ENCODE data around the gene ADM2.

The ADM2 gene

DNA sequence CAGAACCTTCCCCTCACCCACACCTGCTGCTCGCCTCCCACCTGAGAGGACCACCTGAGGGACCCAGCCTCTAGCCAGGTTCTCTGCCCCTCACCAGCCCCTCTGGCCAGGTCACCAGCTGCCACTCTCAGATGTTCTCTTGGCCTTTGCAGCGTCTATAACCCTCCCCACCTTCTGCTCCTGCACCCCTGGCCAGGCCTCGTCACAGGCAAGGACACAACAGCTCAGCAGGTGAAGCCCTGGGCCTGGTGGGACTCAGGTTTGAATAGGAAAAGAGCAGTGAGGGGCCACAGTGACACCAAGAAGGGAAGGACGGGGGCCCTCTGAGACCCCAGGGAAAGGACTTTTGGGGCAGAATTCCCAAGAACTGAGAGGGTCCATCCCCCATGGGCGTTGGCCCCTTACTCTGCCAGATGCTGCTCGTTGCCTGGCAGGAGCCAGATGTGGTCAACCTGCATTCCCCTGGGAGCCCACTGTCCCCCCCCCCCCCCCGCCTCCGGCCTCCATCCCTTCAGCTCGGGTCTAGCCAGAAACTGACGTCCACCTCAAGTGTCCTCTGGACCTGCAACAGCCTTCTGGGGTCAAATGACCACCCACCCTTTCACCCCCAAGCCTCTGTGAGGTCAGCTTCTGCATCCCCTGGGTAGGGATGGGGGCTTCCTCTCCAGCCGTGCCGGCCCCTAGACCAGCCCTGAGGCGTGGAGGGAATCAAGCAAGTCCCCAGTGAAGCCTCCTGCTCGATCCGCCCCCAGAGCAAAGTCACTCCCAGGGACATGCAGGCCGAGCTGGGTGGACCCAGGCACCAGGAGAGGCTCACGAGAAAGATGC is 35.2 kb upstream of the ADM2 start:
- no peak for DNase-seq

DNA sequence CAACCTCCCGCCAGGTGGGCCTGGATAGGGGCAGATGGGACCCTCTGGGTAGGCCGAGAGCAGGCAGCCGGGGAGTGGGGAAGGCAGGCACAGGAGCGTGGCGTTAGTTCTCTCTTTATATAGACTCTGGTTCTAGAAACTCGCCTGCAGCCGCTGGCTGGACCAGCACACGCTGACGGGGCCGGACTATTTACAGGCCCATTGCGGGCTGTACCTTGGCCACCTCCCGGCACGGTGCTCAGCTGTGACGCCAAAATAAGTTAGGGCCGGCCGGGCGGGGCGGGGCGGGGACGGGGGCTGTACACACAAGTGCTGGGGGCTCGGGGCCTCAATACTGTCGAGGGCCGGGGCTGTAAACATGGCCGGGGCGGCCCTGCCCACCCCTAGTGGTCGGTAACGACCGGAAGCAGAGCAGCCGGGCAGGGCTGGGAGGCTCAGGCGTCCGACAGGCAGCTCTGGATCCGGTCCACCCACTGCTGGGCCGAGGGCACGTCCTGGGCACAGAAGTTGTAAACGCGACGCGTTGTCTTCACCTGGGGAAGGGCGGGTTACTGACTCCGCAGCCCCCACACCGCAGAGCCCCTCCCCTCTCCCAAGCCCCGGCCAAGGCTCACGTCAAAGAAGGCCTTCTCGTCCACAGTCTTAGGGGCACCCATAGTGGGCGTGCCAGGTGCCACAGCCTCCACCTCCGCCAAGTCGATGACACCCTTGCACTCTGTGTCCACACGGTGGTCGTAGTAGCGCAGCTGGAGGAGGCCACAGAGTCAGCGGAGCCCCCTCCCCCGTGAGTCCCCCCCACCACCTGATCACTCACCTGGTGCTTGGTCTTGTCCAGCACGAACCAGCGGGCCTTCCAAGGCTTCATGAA is 34.4 kb upstream of the ADM2 start:
- no peak for DNase-seq

DNA sequence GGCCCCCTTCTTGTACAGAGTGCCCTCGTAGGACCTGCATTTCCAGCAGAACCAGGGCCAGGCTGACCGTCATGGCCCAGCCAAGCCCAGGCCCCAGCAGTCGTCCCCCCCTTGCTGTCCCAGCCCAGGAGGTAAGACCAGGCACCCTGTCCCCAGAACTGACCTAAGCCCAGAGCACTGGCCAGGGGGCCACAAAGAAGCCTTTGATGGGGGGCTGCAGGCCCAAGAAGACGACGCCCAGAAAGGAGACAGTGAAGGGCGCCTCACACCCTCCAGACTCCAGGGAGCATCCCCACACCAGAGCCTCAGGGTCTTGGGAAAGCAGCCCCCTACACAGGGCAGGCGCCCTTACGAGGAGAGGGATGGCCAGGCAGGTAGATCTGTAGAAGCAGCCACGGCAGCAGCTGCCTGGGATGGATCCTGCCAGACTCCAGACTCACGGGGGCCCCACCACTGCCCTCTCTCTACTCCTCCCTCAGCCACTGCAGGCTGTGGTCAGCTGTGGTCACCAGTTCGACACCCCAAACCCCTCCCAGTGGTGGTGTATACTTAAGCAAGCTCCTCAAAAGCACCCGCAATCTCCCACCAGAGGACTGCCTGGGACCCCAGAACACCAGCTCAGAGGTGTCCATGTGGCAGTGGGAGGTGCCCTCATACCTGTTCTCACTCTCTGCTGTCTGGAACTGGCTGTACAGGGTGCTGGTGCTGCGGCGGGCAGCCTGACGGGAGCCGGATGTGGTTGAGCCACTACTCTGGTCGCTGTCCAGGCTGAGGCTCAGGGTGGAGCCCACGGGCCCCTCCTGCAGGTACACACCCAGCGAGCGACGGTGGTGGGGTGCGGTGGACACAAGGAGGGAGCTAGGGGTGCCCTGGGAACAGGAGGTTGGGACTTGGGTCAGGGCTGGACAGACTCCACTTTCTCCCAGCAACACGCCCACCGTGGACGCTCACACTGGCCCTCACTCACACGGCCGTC is 33.5 kb upstream of the ADM2 start:
- no peak for DNase-seq

DNA sequence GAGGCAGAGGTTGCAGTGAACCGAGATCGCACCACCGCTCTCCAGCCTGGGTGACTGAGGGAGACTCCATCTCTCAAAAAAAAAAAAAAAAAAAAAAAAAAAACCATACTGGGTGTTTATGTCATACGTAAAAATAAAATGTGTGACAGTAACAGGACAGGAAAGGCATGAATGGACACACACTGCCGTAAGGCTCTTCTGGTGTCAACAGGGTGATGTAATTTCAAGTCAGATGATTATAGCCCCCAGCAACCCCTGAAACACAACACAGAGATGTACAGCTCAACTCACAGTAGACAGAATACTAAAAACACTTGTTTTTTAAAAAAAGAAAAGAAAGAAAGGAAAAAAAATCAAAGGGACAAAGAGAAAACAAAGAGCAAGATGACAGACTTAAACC is 28.7 kb upstream of the ADM2 start:
- no peak for DNase-seq

DNA sequence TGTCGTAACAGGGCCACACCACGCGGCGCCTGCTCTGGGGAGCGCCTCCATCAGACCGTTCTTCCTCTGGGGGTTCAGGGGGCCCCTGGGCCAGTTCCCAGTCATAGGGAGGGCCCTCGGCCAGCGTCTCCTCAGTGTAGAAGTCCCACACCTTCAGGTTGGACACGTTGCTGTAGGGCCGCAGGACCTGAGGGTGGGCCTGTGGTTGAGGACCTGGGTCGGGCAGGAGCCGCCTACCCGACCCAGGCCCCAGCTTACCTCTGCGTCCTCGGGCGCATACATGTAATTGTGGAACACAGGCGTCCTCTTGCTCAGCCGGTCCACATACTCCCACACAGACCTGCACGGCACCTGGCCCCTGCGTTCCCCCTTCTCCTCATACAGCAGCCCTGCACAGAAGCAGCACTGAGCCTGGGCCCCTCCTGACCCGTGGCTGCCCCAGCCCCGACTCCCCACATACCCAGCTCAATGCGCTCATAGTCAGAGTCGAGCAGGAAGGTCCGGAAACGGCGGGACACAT is 26.7 kb upstream of the ADM2 start:
- no peak for DNase-seq

DNA sequence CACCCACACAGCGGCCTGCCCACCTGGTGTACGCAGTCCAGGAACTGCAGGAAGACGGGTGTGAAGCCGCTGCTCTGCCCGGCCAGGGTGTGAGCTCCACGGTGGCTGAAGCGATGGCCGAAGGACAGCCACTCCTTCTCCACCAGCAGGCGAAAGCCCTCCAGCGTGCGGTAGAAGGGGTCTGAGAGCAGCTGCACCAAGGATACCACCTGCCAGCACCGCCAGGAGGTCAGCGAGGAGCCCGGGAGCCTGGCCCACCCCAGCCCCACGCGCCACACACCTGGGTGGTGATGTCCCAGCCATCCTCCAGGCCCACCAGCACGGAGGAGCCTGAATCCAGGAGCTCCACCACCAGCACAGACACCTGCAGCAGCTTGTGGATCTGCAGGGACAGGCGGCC is 26.1 kb upstream of the ADM2 start:
- DNase-seq, result no peak

DNA sequence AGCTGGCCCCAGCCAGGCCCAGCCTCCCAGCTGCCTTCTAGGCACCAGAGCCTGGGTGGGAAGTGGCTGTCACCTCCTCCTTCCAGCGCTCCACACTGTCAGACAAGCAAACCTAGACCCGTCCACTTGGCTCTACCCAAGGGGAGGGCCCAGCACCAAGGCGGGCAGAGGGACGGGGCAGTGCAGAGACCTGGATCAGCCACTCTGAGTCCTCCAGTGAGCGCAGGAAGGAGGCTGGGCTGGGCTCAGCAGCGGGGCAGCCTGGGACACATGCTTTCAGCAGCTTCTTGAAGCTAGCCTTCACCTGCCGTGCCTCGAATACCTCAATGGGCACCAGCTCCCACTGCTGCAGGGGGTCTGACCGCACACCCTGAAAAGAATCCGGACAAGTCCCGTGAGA is 25.3 kb upstream of the ADM2 start:
- DNase-seq, result no peak

DNA sequence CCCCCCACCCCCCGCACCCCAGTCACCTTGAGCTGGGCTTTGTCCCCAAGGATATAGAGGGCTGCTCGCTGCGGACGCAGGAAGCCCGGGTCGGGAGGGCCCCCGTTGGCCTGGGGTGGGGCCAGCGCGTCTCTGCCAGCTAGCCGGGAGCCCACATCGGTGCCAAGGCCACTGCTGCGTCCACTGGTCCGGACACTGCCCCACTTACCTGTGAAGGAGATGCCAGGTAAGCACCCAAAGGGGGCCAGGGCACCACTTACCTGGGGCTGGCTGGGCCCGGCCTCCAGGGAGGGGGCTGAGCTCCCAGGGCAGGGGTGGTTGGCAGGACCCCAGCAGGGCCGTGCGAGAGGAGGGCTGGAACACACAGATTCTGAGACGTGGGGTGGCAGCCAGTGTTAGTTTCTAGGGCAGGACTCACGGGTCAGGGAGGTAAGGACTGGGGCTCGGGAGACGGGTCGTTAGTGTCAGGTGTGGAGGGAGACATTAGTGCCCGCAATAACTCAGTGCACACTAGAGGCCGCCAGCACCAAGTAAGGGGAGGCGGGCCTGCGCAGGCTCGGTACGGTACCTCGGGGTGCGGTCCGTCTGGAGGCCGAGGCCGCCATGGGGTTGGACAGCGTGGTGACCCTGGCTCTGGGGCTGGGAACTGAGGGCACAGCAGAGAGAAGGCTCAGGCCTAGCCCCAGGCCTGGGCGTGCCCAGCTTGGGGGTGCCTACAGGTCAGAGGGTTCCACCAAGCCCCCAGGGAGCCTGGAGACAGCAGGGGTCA is 24.7 kb upstream of the ADM2 start:
- DNase-seq, result no peak

- no peak for DNase-seq
These were observed 22.3 kb upstream of the ADM2 start for GRCh38 chr22:50459016-50459415.

DNA sequence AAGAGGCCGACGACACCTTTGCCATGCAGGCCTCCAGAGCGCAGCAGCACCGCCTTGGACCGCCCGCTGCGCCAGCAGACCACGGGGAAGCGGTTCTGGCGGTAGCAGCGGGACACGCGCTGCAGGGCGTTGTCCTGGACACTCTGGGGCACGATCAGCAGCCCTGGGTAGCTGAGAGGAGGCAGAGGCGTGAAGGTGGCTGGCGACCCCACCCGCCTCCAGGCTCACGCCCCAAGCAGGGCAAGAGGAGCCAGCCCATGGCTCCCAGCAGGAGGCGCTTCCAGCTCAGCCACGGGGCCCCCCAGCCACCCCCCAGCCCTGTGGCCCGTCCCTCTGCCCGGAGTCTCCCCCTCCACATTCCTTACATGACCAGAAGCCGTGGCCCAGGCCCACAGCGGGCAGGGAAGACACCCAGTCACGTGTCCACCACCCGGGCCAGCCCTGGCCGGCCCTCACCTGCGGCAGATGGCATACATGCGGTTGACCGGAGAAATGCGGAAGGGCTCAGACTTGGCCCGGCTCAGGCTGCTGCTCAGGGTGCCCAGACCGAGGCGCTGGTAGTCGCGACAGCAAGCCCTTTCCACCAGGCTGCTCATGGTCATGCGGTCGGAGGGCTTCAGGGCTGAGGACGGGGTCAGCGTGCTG is 21.7 kb upstream of the ADM2 start:
- no peak for DNase-seq

GRCh38 chr22:50460938-50461337 is 20.4 kb upstream of the ADM2 start:
- DNase-seq, result no peak

GRCh38 chr22:50461536-50461935 is 19.8 kb upstream of the ADM2 start:
- no peak for DNase-seq

DNA sequence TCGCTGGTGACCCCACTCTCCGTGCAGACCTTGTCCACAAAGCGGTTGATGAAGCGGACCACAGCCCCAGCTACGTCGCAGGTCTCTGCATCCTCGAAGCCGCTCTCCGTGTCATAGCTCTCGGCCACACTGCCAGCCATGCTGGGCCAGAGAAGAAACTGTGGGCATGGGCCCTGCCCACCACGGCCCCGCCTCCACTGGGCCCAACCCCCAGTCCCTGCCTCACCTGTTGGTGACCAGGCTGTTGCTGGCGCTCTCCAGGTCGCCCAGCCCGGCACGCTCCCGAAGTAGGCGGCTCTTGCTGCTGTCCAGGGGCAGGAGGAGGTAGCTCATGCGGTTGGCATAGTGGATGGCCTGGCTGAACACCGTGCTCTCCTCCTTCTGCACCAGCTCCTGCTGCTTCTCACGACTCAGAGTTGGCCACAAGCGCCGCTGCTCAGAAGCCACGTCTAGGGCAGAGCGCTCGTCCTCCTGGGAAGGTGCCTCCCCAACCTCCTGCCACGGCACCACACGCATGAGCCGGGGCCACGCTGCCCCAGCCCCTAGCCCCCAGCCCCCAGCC is 19.3 kb upstream of the ADM2 start:
- DNase-seq, result no peak

DNA sequence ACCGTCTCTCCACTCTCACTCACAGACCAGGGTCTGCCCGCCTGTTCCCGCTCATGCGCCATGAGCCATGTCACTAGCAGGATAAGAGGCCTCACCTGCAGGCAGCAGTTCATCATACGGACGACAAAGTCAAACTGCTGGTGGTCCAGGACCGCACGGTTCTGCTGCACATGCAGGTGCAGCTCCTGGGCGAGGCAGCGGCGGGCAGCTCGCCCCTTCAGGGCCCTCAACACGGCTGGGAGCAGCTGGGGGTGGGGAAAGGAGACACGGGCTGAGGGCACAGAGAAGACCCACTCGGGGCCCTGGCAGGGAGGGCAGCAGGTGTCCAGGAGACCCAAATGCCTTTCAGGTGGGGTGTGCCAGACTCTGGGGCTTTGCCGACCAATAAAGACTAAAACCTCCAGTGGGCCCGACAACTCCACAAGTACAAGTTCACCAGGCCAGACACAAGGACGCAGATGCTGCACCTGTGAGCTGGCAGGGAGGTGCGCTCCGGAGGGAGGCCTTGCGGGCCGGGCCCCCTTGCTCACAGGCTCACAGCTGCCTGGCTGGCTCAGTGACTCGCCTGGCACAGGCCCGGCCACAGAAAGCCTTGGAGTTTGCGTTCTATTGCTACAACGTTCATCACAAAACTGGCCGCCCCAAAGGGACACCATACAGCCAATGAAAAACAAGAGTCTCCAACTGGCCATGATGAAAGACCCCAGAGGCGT is 18.0 kb upstream of the ADM2 start:
- DNase-seq, result no peak

DNA sequence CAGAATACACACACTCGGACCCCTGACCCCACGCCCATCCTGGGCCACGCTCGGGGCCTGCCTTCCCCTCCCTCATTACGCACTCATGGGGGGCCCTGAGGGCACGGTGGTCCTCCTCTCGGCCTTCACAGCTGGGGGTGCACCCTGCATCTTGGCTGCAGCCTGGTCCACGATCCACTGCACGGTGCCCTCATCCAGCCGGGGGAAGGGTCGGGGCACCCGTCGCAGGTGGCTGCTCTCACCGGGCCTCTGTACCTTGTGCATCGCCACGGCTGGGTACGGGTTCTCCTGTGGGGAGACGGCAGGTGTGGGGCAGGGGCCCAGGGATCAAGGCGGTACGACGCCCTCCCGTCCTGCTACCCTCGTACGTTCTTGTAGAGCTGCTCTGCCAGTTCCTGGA is 16.9 kb upstream of the ADM2 start:
- no peak for DNase-seq

- DNase-seq, result no peak
These were observed 16.0 kb upstream of the ADM2 start for GRCh38 chr22:50465066-50465930.

GRCh38 chr22:50467341-50467740 is 14.0 kb upstream of the ADM2 start:
- no peak for DNase-seq

- no peak for DNase-seq
These were observed 13.4 kb upstream of the ADM2 start for GRCh38 chr22:50467773-50468440.

DNA sequence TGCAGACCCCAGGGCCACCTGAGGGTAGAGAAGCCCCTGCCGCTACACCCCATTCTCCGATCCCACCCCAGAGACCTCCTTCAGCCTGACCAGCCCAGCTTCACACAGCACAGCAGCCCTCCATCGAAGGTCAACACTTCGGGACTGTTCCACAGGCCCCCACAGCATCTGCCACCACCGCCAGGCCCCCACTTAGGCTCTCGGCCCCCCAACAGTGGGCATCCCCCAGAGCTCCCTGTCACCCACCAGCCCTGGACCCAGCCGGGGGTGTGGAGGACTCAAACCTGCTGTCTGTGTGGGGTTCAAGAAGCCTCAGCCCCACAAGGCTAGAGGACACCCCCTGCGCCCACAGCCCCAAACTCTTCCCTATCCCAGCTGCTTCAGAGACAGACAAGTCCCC is 12.7 kb upstream of the ADM2 start:
- DNase-seq, result no peak
